GM18951 (cell line): Measurements from ENCODE around the gene YBX1.

Experiments used
- POLR2A ChIP-seq: IDR thresholded peaks from 4 replicates; pipeline ENCODE4 v1.6.1; 2011; ENCODE audit warnings: mild to moderate bottlenecking; ENCODE audit not compliant: insufficient read length, insufficient read depth; ENCODE audit errors: extremely low read depth
- in situ Hi-C: fragments of 300-500 bp; cut with MboI; formaldehyde crosslinking; loops from one replicate; pipeline ENCODE4 v1.12.0; 2022; ENCODE audit warnings: low sequenced_read_pairs, mixed read lengths, inconsistent platforms; ENCODE audit not compliant: unreplicated experiment

The YBX1 gene

GRCh38 chr1:42734201-42735035 is 52.2 kb downstream of the YBX1 start:
- in situ Hi-C loops, result loop anchor here (10.0 kb wide), 1 partner anchor 400 kb away; the partner anchor contains the start of gene FOXJ3
- TF ChIP-seq POLR2A, result no peak

- in situ Hi-C loops, result loop anchor here (10.0 kb wide), 1 partner anchor 400 kb away; the partner anchor contains the start of gene FOXJ3
- TF ChIP-seq POLR2A, result no peak
These were observed 52.8 kb downstream of the YBX1 start for GRCh38 chr1:42735056-42735455.

GRCh38 chr1:42735477-42736105 is 53.4 kb downstream of the YBX1 start:
- no peak for TF ChIP-seq POLR2A
- in situ Hi-C loops, result loop anchor here (10.0 kb wide), 1 partner anchor 401 kb away; the partner anchor contains the start of gene FOXJ3

GRCh38 chr1:42736152-42736551 is 53.9 kb downstream of the YBX1 start:
- in situ Hi-C loops, result loop anchor here (10.0 kb wide), 1 partner anchor 401 kb away; the partner anchor contains the start of gene FOXJ3
- no peak for TF ChIP-seq POLR2A

GRCh38 chr1:42736571-42737200 is 54.5 kb downstream of the YBX1 start:
- in situ Hi-C loops, result loop anchor here (10.0 kb wide), 1 partner anchor 402 kb away; the partner anchor contains the start of gene FOXJ3
- no peak for TF ChIP-seq POLR2A

GRCh38 chr1:42737257-42737656 is 55.0 kb downstream of the YBX1 start:
- in situ Hi-C loops, result loop anchor here (10.0 kb wide), 1 partner anchor 402 kb away; the partner anchor contains the start of gene FOXJ3
- no peak for TF ChIP-seq POLR2A

- in situ Hi-C loops, result loop anchor here (10.0 kb wide), 1 partner anchor 403 kb away; the partner anchor contains the start of gene FOXJ3
These were observed 55.9 kb downstream of the YBX1 start for GRCh38 chr1:42737986-42738677.

GRCh38 chr1:42738678-42739226 is 56.5 kb downstream of the YBX1 start:
- TF ChIP-seq POLR2A, result no peak
- in situ Hi-C loops, result loop anchor here (10.0 kb wide), 1 partner anchor 404 kb away; the partner anchor contains the start of gene FOXJ3

More at GRCh38 chr1:42737986-42738677, 55.9 kb downstream of the YBX1 start:
- no peak for TF ChIP-seq POLR2A

GRCh38 chr1:42739753-42740700 is 57.8 kb downstream of the YBX1 start, which contains the start of gene CLDN19:
Gene CLDN19 (minus strand): TSS chr1:42740236. CDS start chr1:42740063, 173 bp downstream.
- in situ Hi-C loops, result loop anchor here (10.0 kb wide), 2 partner anchors 405 to 835 kb away; partner anchors contain the start of gene FOXJ3
- TF ChIP-seq POLR2A, result no peak

GRCh38 chr1:42740851-42741580 is 58.8 kb downstream of the YBX1 start:
- in situ Hi-C loops, result loop anchor here (10.0 kb wide), 1 partner anchor 836 kb away; no protein-coding TSS in a partner anchor
- no peak for TF ChIP-seq POLR2A
